Keratinocyte (primary cell): ENCODE data around the gene CHERP. TPM values are rescaled to one million over a fixed set of nuclear protein-coding genes. Genes with fewer than 3 reads are reported as not detected.

Experiments used
- DNase-seq: peaks from one replicate; pipeline ENCODE4 v3.0.0-alpha.2; 2011; ENCODE audit warnings: low read depth, missing footprints, low spot score
- FAIRE-seq: peaks from 2 replicates; lab custom pipeline; 2011; peaks lifted over from hg19 to GRCh38; lab: Jason Lieb, UNC
- H2AFZ ChIP-seq: 2 replicates; pipeline ENCODE4 v1.6.0; 2012; ENCODE audit warnings: low read length, control low read depth, inconsistent platforms; ENCODE audit not compliant: control insufficient read depth
- H3K27ac ChIP-seq: 2 replicates; pipeline ENCODE4 v1.5.1; 2011; ENCODE audit warnings: low read length; ENCODE audit not compliant: control insufficient read depth, insufficient read depth
- H3K27me3 ChIP-seq: 3 replicates; pipeline ENCODE4 v1.6.0; 2011; ENCODE audit warnings: low read length; ENCODE audit not compliant: control insufficient read depth, insufficient read depth; ENCODE audit errors: extremely low read depth
- H3K36me3 ChIP-seq, 2 experiments: 2 replicates in 1 of 2; 3 replicates in 1 of 2; pipeline ENCODE4 v1.5.1; 2011; ENCODE audit warnings: low read length in 2 of 2, mild to moderate bottlenecking in 1 of 2; ENCODE audit not compliant: control insufficient read depth in 2 of 2, insufficient read depth in 2 of 2; ENCODE audit errors: extremely low read depth in 1 of 2
- H3K4me1 ChIP-seq: 3 replicates; pipeline ENCODE4 v1.5.1; 2011; ENCODE audit warnings: low read length; ENCODE audit not compliant: control insufficient read depth, insufficient read depth; ENCODE audit errors: extremely low read depth
- H3K4me2 ChIP-seq: 3 replicates; pipeline ENCODE4 v1.6.0; 2011; ENCODE audit warnings: low read depth, low read length; ENCODE audit not compliant: control insufficient read depth, insufficient read depth; ENCODE audit errors: extremely low read depth
- H3K4me3 ChIP-seq, 3 experiments: fragments of 200-600 bp in 1 of 3; sonication (generic) in 1 of 3; 2 replicates in 2 of 3; 3 replicates in 1 of 3; pipeline ENCODE4 v1.5.1; 2011 to 2016; ENCODE audit warnings: low read length in 3 of 3, mild to moderate bottlenecking in 3 of 3, control low read depth in 2 of 3, inconsistent platforms in 1 of 3, low read depth in 1 of 3, mixed read lengths in 1 of 3, mixed run types in 1 of 3, moderate library complexity in 1 of 3; ENCODE audit not compliant: control insufficient read depth in 2 of 3, insufficient read depth in 2 of 3; ENCODE audit errors: extremely low read depth in 1 of 3
- H3K79me2 ChIP-seq: 2 replicates; pipeline ENCODE4 v1.6.0; 2012; ENCODE audit warnings: low read length; ENCODE audit not compliant: control insufficient read depth, insufficient read depth
- H3K9ac ChIP-seq: 3 replicates; pipeline ENCODE4 v1.6.0; 2011; ENCODE audit warnings: low read length; ENCODE audit not compliant: control insufficient read depth, insufficient read depth; ENCODE audit errors: extremely low read depth
- H3K9me1 ChIP-seq: 3 replicates; pipeline ENCODE4 v1.6.0; 2011; ENCODE audit warnings: low read length; ENCODE audit not compliant: control insufficient read depth, insufficient read depth; ENCODE audit errors: extremely low read depth
- H3K9me3 ChIP-seq: 2 replicates; pipeline ENCODE4 v1.5.1; 2012; ENCODE audit warnings: low read depth, low read length; ENCODE audit not compliant: control insufficient read depth
- H4K20me1 ChIP-seq: 3 replicates; pipeline ENCODE4 v1.6.0; 2011; ENCODE audit warnings: low read length; ENCODE audit not compliant: control insufficient read depth, insufficient read depth; ENCODE audit errors: extremely low read depth
- CTCF ChIP-seq, 3 experiments: IDR thresholded peaks in 1 of 3; conservative IDR thresholded peaks in 1 of 3; optimal IDR thresholded peaks in 1 of 3; 2 replicates in 2 of 3; 3 replicates in 1 of 3; pipeline versions ENCODE3 to v1.5.1; 2011; ENCODE audit warnings: low read length in 3 of 3, mild to moderate bottlenecking in 3 of 3, moderate library complexity in 2 of 3, control low read depth in 1 of 3, inconsistent platforms in 1 of 3; ENCODE audit not compliant: insufficient read depth in 2 of 3; ENCODE audit errors: extremely low read depth in 1 of 3
- EZH2 ChIP-seq: IDR thresholded peaks from one replicate; pipeline ENCODE4 v1.6.1; 2012; ENCODE audit warnings: inconsistent platforms, mild to moderate bottlenecking, low read length, moderate library complexity
- dilution Hi-C: fragments of 300-500 bp; cut with MboI; formaldehyde crosslinking; loops from one replicate; pipeline ENCODE4 v1.7.0; 2020; ENCODE audit warnings: low sequenced_read_pairs; ENCODE audit not compliant: extremely low pct_ligation_motif_present
- polyA plus RNA-seq, 5 experiments: library from polyadenylated mRNA; depleted of rRNA in 3 of 5; stranded (reverse) in 3 of 5; stranded (forward) in 1 of 5; unstranded in 1 of 5; fragments of >200 nt; gene quantifications; 1 replicate in 1 of 5; 2 replicates in 3 of 5; 3 replicates in 1 of 5; pipeline versions ENCODE4 v1.2.1 to v1.2.3, GENCODE V29; 2011 to 2012; ENCODE audit warnings: missing spikeins in 2 of 5, low read depth in 1 of 5, low replicate concordance in 1 of 5

Gene CHERP
- polyA plus RNA-seq, 1 donor (not counting 4 experiments of a cell fraction or from before 2014, with no cell fraction given) = 3.6 TPM

GRCh38 chr19:16562608-16563025 is 20.4 kb upstream of the CHERP start:
- H2AFZ ChIP-seq = no peak overlapping the region
- H3K4me3 ChIP-seq = no peak overlapping the region
- H3K9me1 ChIP-seq = no peaks in the 10 kb centered on the region
- H3K9me3 ChIP-seq = no peaks in the 10 kb centered on the region
- TF ChIP-seq CTCF (optimal IDR thresholded peaks at IDR 0.05 in 1 of 3, IDR thresholded peaks at IDR 0.05 in 1 of 3, conservative IDR thresholded peaks at IDR 0.05 in 1 of 3; ENCODE audit: extremely low read depth in 1 of 3, insufficient read depth in 2 of 3, low read length in 3 of 3) (no peak), EZH2 (no peak)
- H3K9ac ChIP-seq = no peak overlapping the region
- peaks cover 29 to 54% of the 10 kb centered on the region in 2 experiments for H3K36me3 ChIP-seq
- no peak for FAIRE-seq
- H4K20me1 ChIP-seq = no peaks in the 10 kb centered on the region
- DNase-seq = no peak
- H3K27ac ChIP-seq = no peak overlapping the region
- H3K79me2 ChIP-seq = peaks cover 8% of the 10 kb centered on the region
- no peaks in the 10 kb centered on the region for H3K4me1 ChIP-seq
- H3K27me3 ChIP-seq = no peaks in the 10 kb centered on the region
- dilution Hi-C loops = no loop called here
- no peak overlapping the region for H3K4me2 ChIP-seq

GRCh38 chr19:16561382-16561781 is 19.1 kb upstream of the CHERP start:
- H3K9ac ChIP-seq = no peak overlapping the region
- no peak overlapping the region for H3K4me2 ChIP-seq
- H3K9me1 ChIP-seq = peaks cover 2% of the 10 kb centered on the region
- no peaks in the 10 kb centered on the region for H3K4me1 ChIP-seq
- no peak overlapping the region for H3K4me3 ChIP-seq
- FAIRE-seq (no peak), DNase-seq (no peak)
- H3K27ac ChIP-seq = no peak overlapping the region
- H3K36me3 ChIP-seq = peaks cover 27 to 51% of the 10 kb centered on the region in 2 experiments
- dilution Hi-C loops = no loop called here
- TF ChIP-seq EZH2 = no peak
- no peak for TF ChIP-seq CTCF (optimal IDR thresholded peaks at IDR 0.05 in 1 of 3, IDR thresholded peaks at IDR 0.05 in 1 of 3, conservative IDR thresholded peaks at IDR 0.05 in 1 of 3; ENCODE audit: extremely low read depth in 1 of 3, insufficient read depth in 2 of 3, low read length in 3 of 3)
- H3K27me3 ChIP-seq = no peaks in the 10 kb centered on the region
- H3K79me2 ChIP-seq = peaks cover 7% of the 10 kb centered on the region
- no peak overlapping the region for H2AFZ ChIP-seq
- no peaks in the 10 kb centered on the region for H4K20me1 ChIP-seq
- H3K9me3 ChIP-seq = no peaks in the 10 kb centered on the region
